B cell (primary cell): ENCODE data around the gene PRDM4. TPM values are rescaled to one million over a fixed set of nuclear protein-coding genes. Genes with fewer than 3 reads are reported as not detected.
"Not testable (repeated sequence)": the region's sequence is repeated elsewhere in the genome, so short reads cannot be mapped to it uniquely, and the experiment has no call there.

Experiments
- ATAC-seq: fragments of 200-7000 bp; cut with Tn5 transposase; one replicate; pipeline ENCODE4 v1.10.0; 2021; ENCODE audit warnings: low read depth, mild to moderate bottlenecking, moderate number of reproducible peaks, moderate library complexity
- CTCF ChIA-PET: fragments of 350-600 bp; sonication (Branson Sonifier 250); formaldehyde crosslinking; loops from one replicate; lab custom pipeline; 2021; ENCODE audit warnings: antibody characterized with exemption, inconsistent platforms; lab: Charles Lee
- POLR2A ChIA-PET: fragments of 350-600 bp; sonication (Branson Sonifier 250); formaldehyde crosslinking; loops from one replicate; lab custom pipeline; 2021; ENCODE audit warnings: antibody characterized with exemption; lab: Charles Lee
- DNase-seq: peaks from one replicate; pipeline ENCODE4 v3.0.0; 2013
- H2AFZ ChIP-seq: 2 replicates; pipeline ENCODE4 v1.6.1; 2012; ENCODE audit warnings: mild to moderate bottlenecking, low read depth, low read length; ENCODE audit not compliant: insufficient read depth, poor library complexity, severe bottlenecking
- H3K27ac ChIP-seq, 2 donors: 1 replicate in 1 of 2; 2 replicates in 1 of 2; pipeline ENCODE4 v1.5.1; 2012 to 2013; ENCODE audit warnings: low read length in 2 of 2, mild to moderate bottlenecking in 2 of 2, moderate library complexity in 1 of 2
- H3K27me3 ChIP-seq, 4 experiments: fragments of 200-600 bp in 1 of 4; sonication (generic) in 1 of 4; replicated peaks in 1 of 4; 1 replicate in 2 of 4; 2 replicates in 2 of 4; pipeline versions ENCODE4 v1.6.1 to v1.7.0; 2013 to 2016; ENCODE audit warnings: low read length in 3 of 4, mild to moderate bottlenecking in 2 of 4, mixed read lengths in 1 of 4, moderate library complexity in 1 of 4; ENCODE audit not compliant: insufficient read depth in 4 of 4, control insufficient read depth in 3 of 4; ENCODE audit errors: control extremely low read depth in 1 of 4
- H3K36me3 ChIP-seq, 2 experiments: replicated peaks in 1 of 2; 1 replicate in 1 of 2; 2 replicates in 1 of 2; pipeline versions ENCODE4 v1.6.1 to v1.7.1; 2013; ENCODE audit warnings: low read length in 1 of 2; ENCODE audit not compliant: insufficient read depth in 2 of 2, control insufficient read depth in 1 of 2; ENCODE audit errors: control extremely low read depth in 1 of 2, extremely low read depth in 1 of 2
- H3K4me1 ChIP-seq, 2 donors: fragments of 200-600 bp in 1 of 2; sonication (generic) in 1 of 2; 1 replicate in 1 of 2; 2 replicates in 1 of 2; pipeline versions ENCODE4 v1.5.1 to v1.6.1; 2013 to 2017; ENCODE audit warnings: low read length in 2 of 2; ENCODE audit not compliant: control insufficient read depth in 2 of 2, insufficient read depth in 2 of 2
- H3K4me2 ChIP-seq: replicated peaks from 2 replicates; pipeline ENCODE3; 2012; ENCODE audit warnings: mild to moderate bottlenecking, low read depth, low read length; ENCODE audit not compliant: poor library complexity, severe bottlenecking
- H3K4me3 ChIP-seq, 5 experiments: fragments of 200-600 bp in 1 of 5; sonication (generic) in 1 of 5; 1 replicate in 3 of 5; 2 replicates in 2 of 5; pipeline versions ENCODE4 v1.5.1 to v1.7.0; 2011 to 2016; ENCODE audit warnings: low read length in 4 of 5, mild to moderate bottlenecking in 4 of 5, low read depth in 2 of 5, control low read depth in 1 of 5, moderate library complexity in 1 of 5; ENCODE audit not compliant: insufficient read depth in 1 of 5; ENCODE audit errors: control extremely low read depth in 1 of 5, extremely low read depth in 1 of 5
- H3K79me2 ChIP-seq: fragments of 200-600 bp; sonication (generic); one replicate; pipeline ENCODE4 v1.6.0; 2016; ENCODE audit warnings: low read length; ENCODE audit not compliant: control insufficient read depth, insufficient read depth
- H3K9ac ChIP-seq: fragments of 200-600 bp; sonication (generic); 2 replicates; pipeline ENCODE4 v1.6.1; 2017; ENCODE audit warnings: mild to moderate bottlenecking, low read length, moderate library complexity
- H3K9me3 ChIP-seq, 3 donors: one replicate each; pipeline versions ENCODE4 v1.6.1 to v1.7.1; 2013; ENCODE audit warnings: low read length in 2 of 3; ENCODE audit not compliant: control insufficient read depth in 2 of 3, insufficient read depth in 1 of 3; ENCODE audit errors: control extremely low read depth in 1 of 3
- H4K20me1 ChIP-seq: 2 replicates; pipeline ENCODE4 v1.6.0; 2012; ENCODE audit warnings: mild to moderate bottlenecking, low read length; ENCODE audit not compliant: insufficient read depth, control insufficient read depth, poor library complexity, severe bottlenecking
- H3K27ac Mint-ChIP-seq: one replicate; pipeline ENCODE4 v1.8.0; 2021; ENCODE audit warnings: mixed read lengths
- H3K27me3 Mint-ChIP-seq: one replicate; pipeline ENCODE4 v1.8.0; 2021; ENCODE audit warnings: mixed read lengths
- H3K4me1 Mint-ChIP-seq: one replicate; pipeline ENCODE4 v1.8.0; 2021; ENCODE audit warnings: mixed read lengths
- H3K4me3 Mint-ChIP-seq: one replicate; pipeline ENCODE4 v1.8.0; 2021; ENCODE audit warnings: mixed read lengths
- H3K9me3 Mint-ChIP-seq: one replicate; pipeline ENCODE4 v1.8.0; 2022; ENCODE audit warnings: mixed read lengths; ENCODE audit not compliant: insufficient read depth
- CTCF ChIP-seq: fragments of 200-600 bp; IDR thresholded peaks from one replicate; pipeline ENCODE4 v1.8.0; 2022; ENCODE audit warnings: antibody characterized with exemption, mild to moderate bottlenecking
- EZH2 ChIP-seq: IDR thresholded peaks from 2 replicates; pipeline ENCODE4 v1.6.1; 2012; ENCODE audit warnings: borderline replicate concordance, low read depth, mild to moderate bottlenecking, moderate library complexity, low read length; ENCODE audit not compliant: insufficient read depth, poor library complexity, severe bottlenecking
- WGBS: methylation state at CpG from one replicate; pipeline ENCODE4 v1.1.5; 2013; ENCODE audit warnings: missing lambda C conversion rate; ENCODE audit not compliant: insufficient coverage; 5-methylcytosine and 5-hydroxymethylcytosine counted together
- intact Hi-C: fragments of 100-400 bp; cut with micrococcal nuclease; formaldehyde crosslinking; loops from one replicate; pipeline ENCODE4 v1.10.0; 2022
- polyA plus RNA-seq: library from polyadenylated mRNA; depleted of rRNA; stranded (reverse); fragments of >200 nt; gene quantifications from 2 replicates; pipeline ENCODE4 v1.2.3, GENCODE V29; 2012
- total RNA-seq, 2 donors: library from RNA; stranded (reverse); fragments of 120-200 nt in 1 of 2; gene quantifications; 1 replicate in 1 of 2; 2 replicates in 1 of 2; pipeline versions ENCODE4 v1.2.3 to v1.2.4, GENCODE V29; 2013 to 2022

PRDM4 gene
- total and polyA plus RNA-seq, 2 donors (not counting 1 experiment from before 2014, with no cell fraction given): 50.1 to 117 TPM

- ATAC-seq (no peak), DNase-seq (no peak)
- H3K4me2 ChIP-seq: no peak overlapping the region
- no peak overlapping the region for H2AFZ ChIP-seq
- H3K9ac ChIP-seq: no peak overlapping the region
- H3K27me3 ChIP-seq: no peaks in the 10 kb centered on the region
- CTCF ChIA-PET: interaction anchor here (1.3 kb wide), 1 partner anchor 168 kb away, joined by 3 read pairs; no protein-coding TSS in a partner anchor
- no peaks in the 10 kb centered on the region for H3K27me3 Mint-ChIP-seq
- no peaks in the 10 kb centered on the region for H3K79me2 ChIP-seq
- H3K4me3 Mint-ChIP-seq: no peak overlapping the region
- H3K9me3 Mint-ChIP-seq: no peaks in the 10 kb centered on the region
- POLR2A ChIA-PET: no interaction called here
- peaks cover 5 to 19% of the 10 kb centered on the region in 2 experiments for H3K36me3 ChIP-seq
- H4K20me1 ChIP-seq: no peaks in the 10 kb centered on the region
- H3K27ac ChIP-seq: peak overlapping the region in 1 of 2 donors; percentile 29
- peaks cover 0 to 3% of the 10 kb centered on the region in 2 donors for H3K4me1 ChIP-seq
- intact Hi-C loops: no loop called here
- H3K9me3 ChIP-seq: no peaks in the 10 kb centered on the region
- H3K27ac Mint-ChIP-seq: peak overlapping the region; percentile 27
- no peak for TF ChIP-seq CTCF
- TF ChIP-seq EZH2: no peak
- no peak overlapping the region for H3K4me3 ChIP-seq
- peaks cover 9% of the 10 kb centered on the region for H3K4me1 Mint-ChIP-seq
- WGBS: no CpG with 5 or more reads among the region's 1 CpG
Observed at GRCh38 chr12:107718606-107719005, 42.3 kb downstream of the PRDM4 start.

GRCh38 chr12:107715780-107716179, 45.2 kb downstream of the PRDM4 start:
- no peak for DNase-seq
- Histone ChIP-seq H3K27ac (no peak overlapping the region), H2AFZ (no peak overlapping the region), H3K4me2 (no peak overlapping the region), H3K79me2 (no peaks in the 10 kb centered on the region), H3K4me1 (peaks cover 0 to 3% of the 10 kb centered on the region in 2 donors), H3K9me3 (no peaks in the 10 kb centered on the region), H3K27me3 (no peaks in the 10 kb centered on the region), H3K9ac (no peak overlapping the region), H3K36me3 (peaks cover 5 to 46% of the 10 kb centered on the region in 2 experiments), H3K4me3 (no peak overlapping the region), H4K20me1 (no peaks in the 10 kb centered on the region)
- H3K4me3 Mint-ChIP-seq: no peak overlapping the region
- POLR2A ChIA-PET: no interaction called here
- no peaks in the 10 kb centered on the region for H3K27me3 Mint-ChIP-seq
- intact Hi-C loops: no loop called here
- CTCF ChIA-PET: no interaction called here
- no peaks in the 10 kb centered on the region for H3K9me3 Mint-ChIP-seq
- ATAC-seq: no peak
- H3K4me1 Mint-ChIP-seq: peaks cover 9% of the 10 kb centered on the region
- no peak overlapping the region for H3K27ac Mint-ChIP-seq
- TF ChIP-seq EZH2 (no peak), CTCF (no peak)

- H3K79me2 ChIP-seq, H4K20me1 ChIP-seq, H3K27ac ChIP-seq, H3K4me2 ChIP-seq, H3K9me3 Mint-ChIP-seq, CTCF ChIA-PET, H3K27me3 ChIP-seq, ATAC-seq, H3K4me3 ChIP-seq, H3K27me3 Mint-ChIP-seq, H2AFZ ChIP-seq, intact Hi-C loops, DNase-seq, H3K4me3 Mint-ChIP-seq, H3K27ac Mint-ChIP-seq, H3K9ac ChIP-seq: not testable (repeated sequence)
- WGBS: no CpG with 5 or more reads among the region's 5 CpGs
- Histone ChIP-seq H3K36me3 (peaks cover 21 to 77% of the 10 kb centered on the region in 2 experiments), H3K9me3 (peaks cover 0 to 10% (median 4%) of the 10 kb centered on the region in 3 donors), H3K4me1 (peaks cover 11 to 19% of the 10 kb centered on the region in 2 donors)
- peaks cover 30% of the 10 kb centered on the region for H3K4me1 Mint-ChIP-seq
- POLR2A ChIA-PET: interaction anchor here (0.8 kb wide), 2 partner anchors 26 to 33 kb away, joined by 3 read pairs; no protein-coding TSS in a partner anchor
Observed at GRCh38 chr12:107705522-107705921, 55.4 kb downstream of the PRDM4 start.
